Calu3 (cell line): ENCODE measurements around the gene CCN5. TPM values are rescaled to one million over a fixed set of nuclear protein-coding genes. Genes with fewer than 3 reads are reported as not detected.

Source experiments
- BruUV-seq: library from RNA; stranded (reverse); fragments of 400-500 nt; replicated peaks from 2 replicates; lab custom pipeline; 2021; lab: Mats Ljungman, UMichigan
- CTCF ChIA-PET: fragments of 300-600 bp; sonication (Branson Sonifier 250); formaldehyde crosslinking; loops from one replicate; lab custom pipeline; 2022; ENCODE audit warnings: antibody characterized with exemption; lab: Charles Lee
- DNase-seq: peaks from one replicate; pipeline ENCODE4 v3.0.0; 2022
- H3K27ac Mint-ChIP-seq: one replicate; pipeline ENCODE4 v1.8.0; 2022; ENCODE audit warnings: mixed read lengths; ENCODE audit not compliant: unreplicated experiment
- H3K27me3 Mint-ChIP-seq: one replicate; pipeline ENCODE4 v1.8.0; 2022; ENCODE audit warnings: mixed read lengths; ENCODE audit not compliant: unreplicated experiment
- H3K36me3 Mint-ChIP-seq: one replicate; pipeline ENCODE4 v1.8.0; 2022; ENCODE audit warnings: mild to moderate bottlenecking, moderate library complexity, mixed read lengths; ENCODE audit not compliant: insufficient read depth, unreplicated experiment
- H3K4me1 Mint-ChIP-seq: one replicate; pipeline ENCODE4 v1.8.0; 2022; ENCODE audit warnings: mild to moderate bottlenecking, low read depth, mixed read lengths; ENCODE audit not compliant: unreplicated experiment
- H3K4me3 Mint-ChIP-seq: one replicate; pipeline ENCODE4 v1.8.0; 2022; ENCODE audit warnings: mild to moderate bottlenecking, low read depth, moderate library complexity, mixed read lengths; ENCODE audit not compliant: unreplicated experiment
- H3K9me3 Mint-ChIP-seq: one replicate; pipeline ENCODE4 v1.8.0; 2022; ENCODE audit warnings: low read depth, mixed read lengths; ENCODE audit not compliant: unreplicated experiment
- CTCF ChIP-seq: fragments of 200-600 bp; IDR thresholded peaks from one replicate; pipeline ENCODE4 v1.8.0; 2022; ENCODE audit warnings: antibody characterized with exemption; ENCODE audit not compliant: unreplicated experiment
- intact Hi-C: fragments of 100-400 bp; cut with micrococcal nuclease; formaldehyde crosslinking; loops from one replicate; pipeline ENCODE4 v1.10.0; 2022; ENCODE audit not compliant: unreplicated experiment
- total RNA-seq: library from RNA; stranded (reverse); gene quantifications from 2 replicates; pipeline ENCODE4 v1.2.3, GENCODE V29; 2022

CCN5 gene
- total RNA-seq, 1 experiment from 2014 or later, result 0.94 TPM

GRCh38 chr20:44723798-44724362, 8.7 kb downstream of the CCN5 start:
- Mint-ChIP-seq H3K4me3 (no peak overlapping the region), H3K4me1 (peaks cover 59% of the 10 kb centered on the region), H3K9me3 (no peaks in the 10 kb centered on the region), H3K27me3 (no peaks in the 10 kb centered on the region), H3K27ac (no peak overlapping the region), H3K36me3 (peaks cover 4% of the 10 kb centered on the region)
- DNase-seq, result no peak
- TF ChIP-seq CTCF, result no peak
- CTCF ChIA-PET, result interaction anchor here (0.6 kb wide), 1 partner anchor 9 kb away, joined by 4 read pairs; the partner anchor contains the start of gene CCN5
- intact Hi-C loops, result no loop called here
- no TSS peak for BruUV-seq

GRCh38 chr20:44724423-44725091, 9.4 kb downstream of the CCN5 start:
- TF ChIP-seq CTCF, result no peak
- H3K27ac Mint-ChIP-seq, result no peak overlapping the region
- H3K27me3 Mint-ChIP-seq, result no peaks in the 10 kb centered on the region
- BruUV-seq, result no TSS peak
- no peak for DNase-seq
- intact Hi-C loops, result no loop called here
- H3K4me1 Mint-ChIP-seq, result peaks cover 66% of the 10 kb centered on the region
- H3K4me3 Mint-ChIP-seq, result no peak overlapping the region
- H3K36me3 Mint-ChIP-seq, result peaks cover 7% of the 10 kb centered on the region
- no peaks in the 10 kb centered on the region for H3K9me3 Mint-ChIP-seq
- CTCF ChIA-PET, result interaction anchor here (0.6 kb wide), 1 partner anchor 10 kb away, joined by 4 read pairs; the partner anchor contains the start of gene CCN5

GRCh38 chr20:44725837-44726236, 10.7 kb downstream of the CCN5 start:
- Mint-ChIP-seq H3K4me3 (no peak overlapping the region), H3K27ac (no peak overlapping the region), H3K9me3 (no peaks in the 10 kb centered on the region), H3K36me3 (peaks cover 7% of the 10 kb centered on the region), H3K4me1 (peaks cover 64% of the 10 kb centered on the region), H3K27me3 (no peaks in the 10 kb centered on the region)
- no TSS peak for BruUV-seq
- no peak for DNase-seq
- CTCF ChIA-PET, result no interaction called here
- TF ChIP-seq CTCF, result no peak
- intact Hi-C loops, result no loop called here

- CTCF ChIA-PET, result interaction anchor here (3.5 kb wide), 1 partner anchor 12 kb away, joined by 12 read pairs; the partner anchor contains the start of gene CCN5
- TF ChIP-seq CTCF, result no peak
- no TSS peak for BruUV-seq
These were observed 11.9 kb downstream of the CCN5 start for GRCh38 chr20:44727039-44727438.

More at GRCh38 chr20:44727039-44727438, 11.9 kb downstream of the CCN5 start:
- Mint-ChIP-seq H3K4me1 (peaks cover 63% of the 10 kb centered on the region), H3K4me3 (no peak overlapping the region), H3K36me3 (peaks cover 7% of the 10 kb centered on the region), H3K27me3 (no peaks in the 10 kb centered on the region), H3K27ac (no peak overlapping the region), H3K9me3 (no peaks in the 10 kb centered on the region)
- no peak for DNase-seq
- intact Hi-C loops, result no loop called here
